Activated B cell treated with CpG ODN at 0.5 μM for 24 hours (primary cell): ENCODE results near the gene CBFB. TPM values are rescaled to one million over a fixed set of nuclear protein-coding genes. Genes with fewer than 3 reads are reported as not detected.

Experiments
- ATAC-seq: fragments of 200-7000 bp; cut with Tn5 transposase; one replicate; pipeline ENCODE4 v1.10.0; 2021; ENCODE audit warnings: low read depth, mild to moderate bottlenecking, moderate library complexity
- CTCF ChIA-PET: fragments of 350-600 bp; sonication (Branson Sonifier 250); formaldehyde crosslinking; loops from one replicate; lab custom pipeline; 2021; ENCODE audit warnings: antibody characterized with exemption; lab: Charles Lee
- POLR2A ChIA-PET: fragments of 350-600 bp; sonication (Branson Sonifier 250); formaldehyde crosslinking; loops from one replicate; lab custom pipeline; 2021; ENCODE audit warnings: antibody characterized with exemption; lab: Charles Lee
- DNase-seq: peaks from one replicate; pipeline ENCODE4 v3.0.0; 2022
- H3K27ac Mint-ChIP-seq: one replicate; pipeline ENCODE4 v1.8.0; 2020; ENCODE audit warnings: mixed read lengths
- H3K27me3 Mint-ChIP-seq: one replicate; pipeline ENCODE4 v1.8.0; 2021; ENCODE audit warnings: mixed read lengths
- H3K36me3 Mint-ChIP-seq: one replicate; pipeline ENCODE4 v1.8.0; 2021; ENCODE audit warnings: low read depth, mixed read lengths
- H3K4me1 Mint-ChIP-seq: one replicate; pipeline ENCODE4 v1.8.0; 2021; ENCODE audit warnings: mixed read lengths
- H3K4me3 Mint-ChIP-seq: one replicate; pipeline ENCODE4 v1.8.0; 2020; ENCODE audit warnings: mild to moderate bottlenecking, mixed read lengths
- H3K9me3 Mint-ChIP-seq: one replicate; pipeline ENCODE4 v1.8.0; 2020; ENCODE audit warnings: mixed read lengths
- CTCF ChIP-seq: fragments of 200-600 bp; IDR thresholded peaks from one replicate; pipeline ENCODE4 v1.8.0; 2022; ENCODE audit warnings: antibody characterized with exemption, mild to moderate bottlenecking
- intact Hi-C: fragments of 100-400 bp; cut with micrococcal nuclease; formaldehyde crosslinking; loops from one replicate; pipeline ENCODE4 v1.15.1; 2024
- total RNA-seq: library from RNA; stranded (reverse); gene quantifications from 2 replicates; pipeline ENCODE4 v1.2.3, GENCODE V29; 2022

The CBFB gene
- total RNA-seq, 1 donor from 2014 or later, result 66.6 TPM

DNA sequence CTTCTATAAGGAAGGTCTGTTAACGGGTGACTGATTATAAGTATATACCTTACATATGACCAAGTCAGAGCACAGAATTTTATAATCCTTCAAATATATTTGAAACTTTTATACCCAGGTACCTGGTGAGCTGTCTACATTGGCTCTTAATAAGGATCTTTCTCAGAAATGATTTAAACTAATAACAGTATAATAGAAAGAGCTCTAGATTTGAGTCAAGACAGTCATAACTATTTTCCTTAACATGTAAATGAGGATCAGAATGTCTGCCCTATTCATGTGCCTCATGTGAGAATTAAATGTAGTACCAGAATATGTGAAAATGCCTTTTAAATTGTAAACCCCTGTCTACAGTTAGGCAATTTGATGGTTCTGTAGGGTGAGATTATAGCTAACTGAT, 14.5 kb downstream of the CBFB start:
- DNase-seq (no peak), ATAC-seq (no peak)
- POLR2A ChIA-PET, result interaction anchor here (0.8 kb wide), 1 partner anchor 15 kb away, joined by 3 read pairs; the partner anchor contains the start of gene CBFB
- CTCF ChIA-PET, result no interaction called here
- H3K27me3 Mint-ChIP-seq, result no peaks in the 10 kb centered on the region
- H3K27ac Mint-ChIP-seq, result no peak overlapping the region
- H3K4me1 Mint-ChIP-seq, result peaks cover 16% of the 10 kb centered on the region
- no peak for TF ChIP-seq CTCF
- H3K9me3 Mint-ChIP-seq, result no peaks in the 10 kb centered on the region
- H3K36me3 Mint-ChIP-seq, result peaks cover 42% of the 10 kb centered on the region
- H3K4me3 Mint-ChIP-seq, result no peak overlapping the region
- intact Hi-C loops, result no loop called here

- H3K27me3 Mint-ChIP-seq, result no peaks in the 10 kb centered on the region
- H3K9me3 Mint-ChIP-seq, result no peaks in the 10 kb centered on the region
- intact Hi-C loops, result no loop called here
- ChIA-PET POLR2A (no interaction called here), CTCF (no interaction called here)
- H3K27ac Mint-ChIP-seq, result no peak overlapping the region
- no peak overlapping the region for H3K4me3 Mint-ChIP-seq
- H3K4me1 Mint-ChIP-seq, result peaks cover 21% of the 10 kb centered on the region
- ATAC-seq, result no peak
- no peak for TF ChIP-seq CTCF
- DNase-seq, result no peak
- H3K36me3 Mint-ChIP-seq, result peaks cover 23% of the 10 kb centered on the region
Observed at GRCh38 chr16:67050796-67051195, 21.8 kb downstream of the CBFB start.

GRCh38 chr16:67052399-67052798, 23.4 kb downstream of the CBFB start:
- H3K27me3 Mint-ChIP-seq, result no peaks in the 10 kb centered on the region
- H3K9me3 Mint-ChIP-seq, result no peaks in the 10 kb centered on the region
- peaks cover 23% of the 10 kb centered on the region for H3K36me3 Mint-ChIP-seq
- POLR2A ChIA-PET, result interaction anchor here (0.6 to 0.7 kb wide), 2 partner anchors 53 to 192 kb away, joined by 4 read pairs; no protein-coding TSS in a partner anchor
- intact Hi-C loops, result no loop called here
- no peak overlapping the region for H3K4me3 Mint-ChIP-seq
- no peak for TF ChIP-seq CTCF
- DNase-seq, result no peak
- CTCF ChIA-PET, result no interaction called here
- no peak overlapping the region for H3K27ac Mint-ChIP-seq
- no peak for ATAC-seq
- peaks cover 23% of the 10 kb centered on the region for H3K4me1 Mint-ChIP-seq

DNA sequence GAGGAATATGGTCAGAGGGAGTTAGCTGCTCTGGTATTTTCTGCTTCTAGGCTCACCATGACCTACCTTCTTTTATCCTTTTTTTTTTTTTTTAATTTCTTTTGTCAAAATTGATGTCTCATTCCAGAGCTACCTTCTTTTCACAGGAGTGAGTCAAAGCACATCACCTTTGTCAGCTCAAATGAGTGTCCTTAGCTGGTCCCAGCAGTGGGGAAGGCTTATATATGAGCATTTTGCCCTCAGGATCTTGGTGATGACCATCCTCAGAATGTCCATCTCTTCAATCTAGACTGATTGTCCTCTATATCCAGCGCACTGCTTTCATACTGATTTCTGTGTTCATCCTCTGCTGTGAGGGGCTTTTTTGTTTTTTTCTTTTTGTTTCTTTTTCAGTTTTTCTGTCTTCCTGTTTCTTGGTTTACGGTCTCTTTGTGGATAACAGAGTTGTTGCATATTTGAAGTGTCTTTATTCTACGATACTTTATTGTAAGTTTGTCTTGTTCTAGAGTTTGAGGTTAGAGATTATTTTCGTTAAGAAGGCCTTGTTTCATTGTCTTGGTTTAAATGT, 24.9 kb downstream of the CBFB start:
- H3K36me3 Mint-ChIP-seq, result peaks cover 24% of the 10 kb centered on the region
- no peak for ATAC-seq
- H3K27ac Mint-ChIP-seq, result peak overlapping the region; percentile 67
- H3K4me1 Mint-ChIP-seq, result peaks cover 25% of the 10 kb centered on the region
- H3K27me3 Mint-ChIP-seq, result no peaks in the 10 kb centered on the region
- no peaks in the 10 kb centered on the region for H3K9me3 Mint-ChIP-seq
- TF ChIP-seq CTCF, result no peak
- no peak for DNase-seq
- no peak overlapping the region for H3K4me3 Mint-ChIP-seq
- ChIA-PET CTCF (no interaction called here), POLR2A (interaction anchor here (0.6 to 0.7 kb wide), 2 partner anchors 22 to 107 kb away, joined by 3 to 5 read pairs; no protein-coding TSS in a partner anchor)
- intact Hi-C loops, result no loop called here

- H3K27ac Mint-ChIP-seq, result no peak overlapping the region
- no peak overlapping the region for H3K4me3 Mint-ChIP-seq
- H3K27me3 Mint-ChIP-seq, result no peaks in the 10 kb centered on the region
- no peak for ATAC-seq
- no peak for DNase-seq
- TF ChIP-seq CTCF, result no peak
- H3K36me3 Mint-ChIP-seq, result peaks cover 27% of the 10 kb centered on the region
- intact Hi-C loops, result loop anchor here (1.0 kb wide), 1 partner anchor 15 kb away; no protein-coding TSS in a partner anchor
- ChIA-PET CTCF (no interaction called here), POLR2A (interaction anchor here (0.6 kb wide), 1 partner anchor 11 kb away, joined by 8 read pairs; no protein-coding TSS in a partner anchor)
- H3K4me1 Mint-ChIP-seq, result peaks cover 29% of the 10 kb centered on the region
- no peaks in the 10 kb centered on the region for H3K9me3 Mint-ChIP-seq
Observed at GRCh38 chr16:67054901-67055300, 26.0 kb downstream of the CBFB start.
